ENCODE measurements around the gene PAQR4.

Gene PAQR4

DNA sequence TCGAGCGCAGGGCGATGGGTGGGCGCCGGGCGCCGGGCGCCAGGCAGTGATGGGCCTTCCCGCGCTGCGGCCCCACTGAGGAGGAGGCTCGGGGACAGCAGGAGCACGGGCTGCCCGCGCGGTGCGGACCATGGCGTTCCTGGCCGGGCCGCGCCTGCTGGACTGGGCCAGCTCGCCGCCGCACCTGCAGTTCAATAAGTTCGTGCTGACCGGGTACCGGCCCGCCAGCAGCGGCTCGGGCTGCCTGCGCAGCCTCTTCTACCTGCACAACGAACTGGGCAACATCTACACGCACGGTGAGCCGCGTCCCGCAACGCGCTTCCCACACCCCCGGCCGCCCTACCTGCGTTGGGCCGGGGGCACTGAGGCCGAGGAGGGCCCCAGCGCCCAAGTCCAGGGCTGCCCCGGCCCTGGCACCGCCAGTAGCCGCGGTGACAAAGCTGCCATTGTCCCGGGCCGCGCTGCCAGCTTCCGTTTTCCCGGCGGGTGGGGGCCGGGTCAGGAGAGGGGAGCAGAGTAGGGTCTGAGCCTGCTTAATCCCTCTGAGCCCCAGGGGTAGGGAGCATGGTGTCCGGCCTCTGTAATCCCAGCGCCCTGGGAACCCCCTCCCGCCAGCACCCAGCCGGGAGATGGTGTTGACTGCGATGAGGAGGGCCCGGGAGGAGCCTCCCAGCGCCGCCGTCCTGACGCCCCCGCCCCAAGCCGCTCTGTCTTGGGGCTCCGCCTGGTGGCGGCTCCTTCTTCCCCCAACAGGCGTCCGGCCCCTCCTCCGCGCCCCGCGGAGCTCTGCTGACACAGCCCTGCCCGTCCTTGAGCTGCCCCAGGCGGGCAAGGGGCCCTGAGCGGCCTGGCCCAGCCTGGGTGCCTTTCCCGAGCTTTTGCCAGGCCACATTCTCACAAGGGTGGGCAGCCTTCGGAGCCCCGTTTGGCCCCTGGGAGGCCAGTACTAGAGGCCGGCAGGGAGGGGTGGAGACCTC, 685 bp downstream of the PAQR4 start:
- TF ChIP-seq, protein P1, sequence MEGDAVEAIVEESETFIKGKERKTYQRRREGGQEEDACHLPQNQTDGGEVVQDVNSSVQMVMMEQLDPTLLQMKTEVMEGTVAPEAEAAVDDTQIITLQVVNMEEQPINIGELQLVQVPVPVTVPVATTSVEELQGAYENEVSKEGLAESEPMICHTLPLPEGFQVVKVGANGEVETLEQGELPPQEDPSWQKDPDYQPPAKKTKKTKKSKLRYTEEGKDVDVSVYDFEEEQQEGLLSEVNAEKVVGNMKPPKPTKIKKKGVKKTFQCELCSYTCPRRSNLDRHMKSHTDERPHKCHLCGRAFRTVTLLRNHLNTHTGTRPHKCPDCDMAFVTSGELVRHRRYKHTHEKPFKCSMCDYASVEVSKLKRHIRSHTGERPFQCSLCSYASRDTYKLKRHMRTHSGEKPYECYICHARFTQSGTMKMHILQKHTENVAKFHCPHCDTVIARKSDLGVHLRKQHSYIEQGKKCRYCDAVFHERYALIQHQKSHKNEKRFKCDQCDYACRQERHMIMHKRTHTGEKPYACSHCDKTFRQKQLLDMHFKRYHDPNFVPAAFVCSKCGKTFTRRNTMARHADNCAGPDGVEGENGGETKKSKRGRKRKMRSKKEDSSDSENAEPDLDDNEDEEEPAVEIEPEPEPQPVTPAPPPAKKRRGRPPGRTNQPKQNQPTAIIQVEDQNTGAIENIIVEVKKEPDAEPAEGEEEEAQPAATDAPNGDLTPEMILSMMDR (IDR thresholded peaks at IDR 0.05; ENCODE audit: low read depth, low read length), result peak; percentile 70
- H3K4me3 ChIP-seq (ENCODE audit: low read depth, low read length), result peak overlapping the region; percentile 66
- peak overlapping the region; percentile 96 for H3K27ac ChIP-seq

DNA sequence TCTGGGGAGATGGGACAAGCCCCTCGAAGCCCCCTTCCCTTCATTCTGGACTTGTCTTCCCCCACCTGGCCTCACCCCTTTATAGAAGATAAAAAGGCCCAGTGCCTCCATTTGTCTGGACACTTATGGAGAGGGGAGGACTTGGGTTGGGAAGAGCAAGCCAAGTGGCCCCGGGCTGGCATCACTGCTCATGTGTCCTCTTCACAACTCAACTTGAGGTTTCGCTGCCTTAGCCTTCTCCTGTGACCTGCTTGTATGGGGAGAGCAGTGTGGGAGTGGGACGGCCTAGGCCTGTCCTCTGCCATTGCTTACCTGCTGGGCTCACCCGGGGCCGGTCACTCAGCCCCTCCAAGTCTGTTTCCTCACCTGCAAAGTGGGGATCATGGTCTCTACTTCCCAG, 1.4 kb downstream of the PAQR4 start:
- Histone ChIP-seq H3K27me3 (ENCODE audit: insufficient read depth, low read depth, severe bottlenecking) (no peaks in the 10 kb centered on the region), H3K27ac (peak overlapping the region; percentile 96), H3K9me3 (ENCODE audit: severe bottlenecking) (peaks cover 3% of the 10 kb centered on the region), H3K4me3 (ENCODE audit: low read depth, low read length) (peak overlapping the region; percentile 66), H3K36me3 (peaks cover 85% of the 10 kb centered on the region)
- TF ChIP-seq, protein P1 (IDR thresholded peaks at IDR 0.05; ENCODE audit: low read depth, low read length), result no peak
- DNase-seq, result no peak

More for the DNA sequence above, 685 bp downstream of the PAQR4 start:
- Histone ChIP-seq H3K9me3 (ENCODE audit: severe bottlenecking) (peaks cover 3% of the 10 kb centered on the region), H3K36me3 (peaks cover 77% of the 10 kb centered on the region), H3K27me3 (ENCODE audit: insufficient read depth, low read depth, severe bottlenecking) (no peaks in the 10 kb centered on the region)
- DNase-seq, result peak; percentile 92

DNA sequence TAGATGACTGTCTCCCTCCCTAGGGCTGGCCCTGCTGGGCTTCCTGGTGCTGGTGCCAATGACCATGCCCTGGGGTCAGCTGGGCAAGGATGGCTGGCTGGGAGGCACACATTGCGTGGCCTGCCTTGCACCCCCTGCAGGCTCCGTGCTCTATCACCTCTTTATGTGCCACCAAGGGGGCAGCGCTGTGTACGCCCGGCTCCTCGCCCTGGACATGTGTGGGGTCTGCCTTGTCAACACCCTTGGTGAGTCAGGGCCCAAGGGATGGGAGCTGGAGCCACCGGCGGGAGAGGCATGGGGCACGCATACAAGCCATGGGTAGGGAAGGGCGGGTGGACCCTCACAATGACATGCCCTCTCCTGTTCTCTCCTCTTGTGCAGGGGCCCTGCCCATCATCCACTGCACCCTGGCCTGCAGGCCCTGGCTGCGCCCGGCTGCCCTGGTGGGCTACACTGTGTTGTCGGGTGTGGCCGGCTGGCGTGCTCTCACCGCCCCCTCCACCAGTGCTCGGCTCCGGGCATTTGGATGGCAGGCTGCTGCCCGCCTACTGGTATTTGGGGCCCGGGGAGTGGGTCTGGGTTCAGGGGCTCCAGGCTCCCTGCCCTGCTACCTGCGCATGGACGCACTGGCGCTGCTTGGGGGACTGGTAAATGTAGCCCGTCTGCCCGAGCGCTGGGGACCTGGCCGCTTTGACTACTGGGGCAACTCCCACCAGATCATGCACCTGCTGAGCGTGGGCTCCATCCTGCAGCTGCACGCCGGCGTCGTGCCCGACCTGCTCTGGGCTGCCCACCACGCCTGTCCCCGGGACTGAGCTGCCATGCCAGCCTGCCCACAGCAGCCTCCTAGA, 2.2 kb downstream of the PAQR4 start:
- TF ChIP-seq, protein P1 (IDR thresholded peaks at IDR 0.05; ENCODE audit: low read depth, low read length), result 0 out of 2 replicates have a peak, but pooled peaks have one; percentile 5
- Histone ChIP-seq H3K4me3 (ENCODE audit: low read depth, low read length) (peak overlapping the region; percentile 66), H3K36me3 (peaks cover 86% of the 10 kb centered on the region), H3K27ac (peak overlapping the region; percentile 9), H3K9me3 (ENCODE audit: severe bottlenecking) (peaks cover 3% of the 10 kb centered on the region), H3K27me3 (ENCODE audit: insufficient read depth, low read depth, severe bottlenecking) (no peaks in the 10 kb centered on the region)
- DNase-seq, result no peak

DNA sequence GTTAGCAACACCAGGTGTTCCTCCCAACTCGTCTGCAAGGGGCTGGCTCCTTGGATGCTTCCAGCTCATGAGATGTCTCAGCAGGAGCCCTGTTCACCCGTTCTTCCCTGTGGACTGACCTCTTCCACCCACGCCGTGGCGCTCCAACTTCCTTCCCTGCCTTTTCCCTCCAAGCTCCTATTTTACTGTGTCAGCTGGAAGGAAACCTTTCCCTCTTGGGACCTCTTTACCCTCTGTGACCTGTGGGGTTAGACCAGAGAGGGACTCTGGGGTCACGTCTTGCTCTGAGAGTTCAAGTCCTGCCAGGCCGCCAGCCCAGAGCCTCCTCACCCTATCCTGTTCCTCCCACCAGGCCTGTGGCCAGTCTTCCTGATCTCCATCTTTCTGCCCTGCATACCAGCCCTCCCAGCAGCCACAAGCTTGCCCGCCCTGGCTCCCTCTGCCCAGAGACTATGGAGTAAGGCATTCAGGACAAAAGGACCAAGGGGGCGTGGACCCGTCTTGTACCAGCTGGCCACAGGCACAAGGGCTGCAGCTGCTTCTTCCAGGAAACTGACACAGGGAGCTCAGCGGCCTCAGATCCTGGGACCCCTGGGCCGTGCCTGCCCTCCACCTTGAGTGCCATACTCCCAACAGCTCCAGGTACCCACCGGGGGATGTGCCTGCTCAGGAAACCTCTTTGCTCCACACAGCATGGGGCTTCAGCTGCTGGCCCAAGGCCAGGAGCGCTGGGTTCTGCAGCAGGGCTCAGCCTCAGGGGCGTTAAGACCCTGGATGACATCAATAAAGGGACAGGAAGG, 3.0 kb downstream of the PAQR4 start:
- Histone ChIP-seq H3K9me3 (ENCODE audit: severe bottlenecking) (peaks cover 3% of the 10 kb centered on the region), H3K27ac (peak overlapping the region; percentile 9), H3K27me3 (ENCODE audit: insufficient read depth, low read depth, severe bottlenecking) (no peaks in the 10 kb centered on the region), H3K36me3 (peaks cover 91% of the 10 kb centered on the region), H3K4me3 (ENCODE audit: low read depth, low read length) (no peak overlapping the region)
- DNase-seq, result no peak
- TF ChIP-seq, protein P1 (IDR thresholded peaks at IDR 0.05; ENCODE audit: low read depth, low read length), result no peak

DNA sequence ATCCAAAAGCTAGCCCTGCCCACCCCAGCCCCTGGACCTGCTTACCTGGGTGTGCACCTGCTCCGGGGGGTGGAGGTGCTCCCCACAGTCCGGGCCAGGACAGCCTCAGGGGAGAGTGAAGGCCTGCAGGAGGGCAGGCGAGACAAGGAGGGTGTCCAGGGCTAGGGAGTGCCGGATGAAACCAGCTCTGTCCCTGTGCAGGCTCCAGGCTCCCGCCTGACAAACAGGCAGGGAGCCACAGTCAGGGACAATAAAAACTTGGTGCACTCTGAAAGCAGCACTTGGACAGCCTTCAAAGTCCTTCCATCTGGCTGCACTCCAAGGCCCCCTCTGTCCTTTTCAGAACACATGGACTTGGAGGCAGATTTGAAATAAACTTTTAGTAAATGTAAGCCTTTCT, 3.9 kb downstream of the PAQR4 start:
- Histone ChIP-seq H3K9me3 (ENCODE audit: severe bottlenecking) (peaks cover 3% of the 10 kb centered on the region), H3K36me3 (peaks cover 92% of the 10 kb centered on the region), H3K4me3 (ENCODE audit: low read depth, low read length) (no peak overlapping the region), H3K27ac (peak overlapping the region; percentile 36), H3K27me3 (ENCODE audit: insufficient read depth, low read depth, severe bottlenecking) (no peaks in the 10 kb centered on the region)
- TF ChIP-seq, protein P1 (IDR thresholded peaks at IDR 0.05; ENCODE audit: low read depth, low read length), result no peak
- no peak for DNase-seq
